HepG2 (cell line): Measurements from ENCODE around the gene CDT1. TPM values are rescaled to one million over a fixed set of nuclear protein-coding genes. Genes with fewer than 3 reads are reported as not detected.

Experiments
- ATAC-seq: fragments of 200-7000 bp; cut with Tn5 transposase; 3 replicates; pipeline ENCODE4 v1.9.1; 2020; ENCODE audit warnings: mild to moderate bottlenecking, moderate library complexity
- BruUV-seq: library from RNA; stranded (reverse); fragments of 400-500 nt; replicated peaks from 2 replicates; lab custom pipeline; 2021; lab: Mats Ljungman, UMichigan
- CTCF ChIA-PET: fragments of 300-600 bp; formaldehyde crosslinking; extraction: SDS; loops from one replicate; lab custom pipeline; 2021; ENCODE audit warnings: low total read pairs, inconsistent platforms, low intra/inter-chr PET ratio; lab: Yijun Ruan, JAX
- POLR2A ChIA-PET: fragments of 350-600 bp; sonication (Branson Sonifier 250); formaldehyde crosslinking; loops from one replicate; lab custom pipeline; 2020; ENCODE audit warnings: antibody characterized with exemption, inconsistent platforms; lab: Yijun Ruan, JAX
- DNase-seq: peaks from one replicate; pipeline ENCODE4 v3.0.0-alpha.2; 2015; ENCODE audit warnings: low spot score
- FAIRE-seq: peaks from 3 replicates; lab custom pipeline; 2011; peaks lifted over from hg19 to GRCh38; lab: Jason Lieb, UNC
- H2AFZ ChIP-seq: one replicate; pipeline ENCODE4 v1.6.1; 2011; ENCODE audit warnings: low read length, inconsistent platforms
- H3K27ac ChIP-seq: fragments of 300-600 bp; 3 replicates; pipeline ENCODE4 v1.8.0; 2011; ENCODE audit warnings: mixed run types, mild to moderate bottlenecking, mixed read lengths, low read length, inconsistent platforms; ENCODE audit not compliant: insufficient read depth; ENCODE audit errors: extremely low read length
- H3K27me3 ChIP-seq, 2 experiments: fragments of 200-600 bp in 1 of 2; 2 replicates in 1 of 2; 3 replicates in 1 of 2; pipeline versions ENCODE4 v1.6.0 to v1.8.0; 2011; ENCODE audit warnings: low read length in 2 of 2, mild to moderate bottlenecking in 2 of 2, moderate library complexity in 2 of 2, inconsistent platforms in 1 of 2; ENCODE audit not compliant: insufficient read depth in 2 of 2, control insufficient read depth in 1 of 2
- H3K36me3 ChIP-seq, 2 experiments: fragments of 200-600 bp in 1 of 2; replicated peaks in 1 of 2; 2 replicates in 1 of 2; 3 replicates in 1 of 2; pipeline versions ENCODE4 v1.5.1 to v1.8.0; 2011; ENCODE audit warnings: low read length in 2 of 2, inconsistent platforms in 1 of 2; ENCODE audit not compliant: insufficient read depth in 2 of 2, control insufficient read depth in 1 of 2
- H3K4me1 ChIP-seq: 2 replicates; pipeline ENCODE4 v1.5.1; 2012; ENCODE audit warnings: low read length, inconsistent platforms; ENCODE audit not compliant: insufficient read depth
- H3K4me2 ChIP-seq: 2 replicates; pipeline ENCODE4 v1.6.0; 2011; ENCODE audit warnings: low read depth, low read length, inconsistent platforms
- H3K4me3 ChIP-seq, 3 experiments: fragments of 200-600 bp in 1 of 3; sonication (generic), shearing (Covaris generic) in 1 of 3; replicated peaks in 1 of 3; 2 replicates each; pipeline ENCODE4 v1.5.1; 2011 to 2016; ENCODE audit warnings: low read length in 3 of 3, inconsistent platforms in 2 of 3, low read depth in 2 of 3, mild to moderate bottlenecking in 2 of 3, control low read depth in 1 of 3, mixed read lengths in 1 of 3; ENCODE audit not compliant: insufficient read depth in 1 of 3
- H3K79me2 ChIP-seq: one replicate; pipeline ENCODE4 v1.6.1; 2011; ENCODE audit warnings: low read length, inconsistent platforms; ENCODE audit not compliant: insufficient read depth
- H3K9ac ChIP-seq: 2 replicates; pipeline ENCODE4 v1.6.0; 2011; ENCODE audit warnings: mild to moderate bottlenecking, low read depth, low read length, inconsistent platforms; ENCODE audit not compliant: insufficient read depth
- H3K9me3 ChIP-seq: 2 replicates; pipeline ENCODE4 v1.5.1; 2012; ENCODE audit warnings: mild to moderate bottlenecking, low read length
- H4K20me1 ChIP-seq: 2 replicates; pipeline ENCODE4 v1.6.0; 2011; ENCODE audit warnings: inconsistent platforms, mild to moderate bottlenecking, low read length, moderate library complexity; ENCODE audit not compliant: insufficient read depth
- CBX2 ChIP-seq, 2 experiments: fragments of 200-600 bp in 1 of 2; sonication (generic); formaldehyde crosslinking in 1 of 2; IDR thresholded peaks; 2 replicates each; pipeline versions ENCODE4 v1.7.0 to v1.8.1; 2018 to 2022; ENCODE audit warnings: low read depth in 2 of 2, low read length in 1 of 2, mild to moderate bottlenecking in 1 of 2, missing genetic modification reagents in 1 of 2
- FOXC1 ChIP-seq: sonication (generic); formaldehyde crosslinking; IDR thresholded peaks from 2 replicates; pipeline ENCODE4 v1.8.0; 2022; ENCODE audit warnings: mild to moderate bottlenecking, missing genetic modification reagents, borderline replicate concordance
- KDM5A ChIP-seq: fragments of 200-600 bp; sonication (generic); IDR thresholded peaks from 2 replicates; pipeline ENCODE4 v1.7.0; 2018; ENCODE audit warnings: antibody characterized with exemption, mild to moderate bottlenecking, low read length, borderline replicate concordance
- KLF16 ChIP-seq, 2 experiments: sonication (generic) in 1 of 2; formaldehyde crosslinking in 1 of 2; IDR thresholded peaks; 2 replicates each; pipeline versions ENCODE4 v1.6.1 to v1.8.0; 2016 to 2023; ENCODE audit warnings: missing genetic modification reagents in 2 of 2, missing compliant biosample characterization in 1 of 2
- TEF ChIP-seq: sonication (generic); formaldehyde crosslinking; IDR thresholded peaks from 2 replicates; pipeline ENCODE4 v1.5.0; 2020; ENCODE audit warnings: missing genetic modification reagents
- U2AF1 ChIP-seq: fragments of 200-400 bp; formaldehyde crosslinking; optimal IDR thresholded peaks from 2 replicates; pipeline ENCODE3; 2017; ENCODE audit warnings: mild to moderate bottlenecking, low read depth, low read length
- XRCC5 ChIP-seq: fragments of 200-400 bp; formaldehyde crosslinking; optimal IDR thresholded peaks from 2 replicates; pipeline ENCODE3; 2017; ENCODE audit warnings: mild to moderate bottlenecking, low read length
- YY1 ChIP-seq: IDR thresholded peaks from 2 replicates; pipeline ENCODE4 v1.6.1; 2011; ENCODE audit warnings: low read length, low read depth, moderate library complexity, mild to moderate bottlenecking; ENCODE audit not compliant: insufficient read depth, insufficient replicate concordance
- ZNF296 ChIP-seq: sonication (generic); formaldehyde crosslinking; conservative IDR thresholded peaks from 2 replicates; pipeline ENCODE4 v1.5.0; 2020; ENCODE audit warnings: mild to moderate bottlenecking, missing genetic modification reagents
- ZNF468 ChIP-seq: sonication (generic); formaldehyde crosslinking; IDR thresholded peaks from 2 replicates; pipeline ENCODE4 v1.8.0; 2022; ENCODE audit warnings: mild to moderate bottlenecking, moderate library complexity, missing genetic modification reagents
- ZNF550 ChIP-seq: sonication (generic); formaldehyde crosslinking; IDR thresholded peaks from 2 replicates; pipeline ENCODE4 v1.4.0; 2020; ENCODE audit warnings: mild to moderate bottlenecking, missing genetic modification reagents, borderline replicate concordance
- WGBS: methylation state at CpG from one replicate; pipeline ENCODE4 v1.1.6; 2017; ENCODE audit warnings: low lambda C conversion rate; 5-methylcytosine and 5-hydroxymethylcytosine counted together
- in situ Hi-C: cut with HindIII; loops from 2 replicates; pipeline ENCODE4 v1.10.0; 2017; ENCODE audit warnings: low pct_unique_long_range_greater_than_20kb; ENCODE audit not compliant: extremely low pct_ligation_motif_present
- intact Hi-C: fragments of 100-400 bp; cut with micrococcal nuclease; formaldehyde crosslinking; loops from one replicate; pipeline ENCODE4 v1.10.0; 2022; ENCODE audit not compliant: unreplicated experiment
- polyA plus RNA-seq, 8 experiments: library from polyadenylated mRNA; depleted of rRNA in 3 of 8; stranded (reverse) in 7 of 8; unstranded in 1 of 8; fragments of >200 nt; fragmentation: Illumina TruSeq in 4 of 8; extraction: Trizol in 4 of 8; gene quantifications; 2 replicates each; pipeline versions ENCODE4 v1.2.1 to v1.2.3, GENCODE V29; 2011 to 2016; ENCODE audit warnings: low read depth in 4 of 8, missing spikeins in 1 of 8, mixed read lengths in 1 of 8; ENCODE audit not compliant: insufficient read depth in 1 of 8
- total RNA-seq, 5 experiments: library from RNA; depleted of rRNA; stranded (reverse); fragments of >200 nt; fragmentation: Illumina TruSeq; extraction: Trizol; gene quantifications; 2 replicates each; pipeline ENCODE4 v1.2.3, GENCODE V29; 2016; ENCODE audit warnings: low read depth in 1 of 5
- TF ChIP-seq, protein P1 (sequence below), 2 experiments: sonication (generic) in 1 of 2; formaldehyde crosslinking in 1 of 2; IDR thresholded peaks; 2 replicates each; pipeline versions ENCODE4 v1.6.1 to v1.9.0; 2014 to 2022; ENCODE audit warnings: antibody characterized with exemption in 1 of 2, borderline replicate concordance in 1 of 2, inconsistent platforms in 1 of 2, low read depth in 1 of 2, missing genetic modification reagents in 1 of 2
- TF ChIP-seq, protein P2 (sequence below): sonication (generic); formaldehyde crosslinking; IDR thresholded peaks from 2 replicates; pipeline ENCODE4 v1.4.0; 2020; ENCODE audit warnings: mild to moderate bottlenecking, missing genetic modification reagents

CDT1 gene
- total and polyA plus RNA-seq, 2 of the 13 experiments (the other 11 are each of a cell fraction or from before 2014, with no cell fraction given) = 23.1 to 23.8 TPM

DNA sequence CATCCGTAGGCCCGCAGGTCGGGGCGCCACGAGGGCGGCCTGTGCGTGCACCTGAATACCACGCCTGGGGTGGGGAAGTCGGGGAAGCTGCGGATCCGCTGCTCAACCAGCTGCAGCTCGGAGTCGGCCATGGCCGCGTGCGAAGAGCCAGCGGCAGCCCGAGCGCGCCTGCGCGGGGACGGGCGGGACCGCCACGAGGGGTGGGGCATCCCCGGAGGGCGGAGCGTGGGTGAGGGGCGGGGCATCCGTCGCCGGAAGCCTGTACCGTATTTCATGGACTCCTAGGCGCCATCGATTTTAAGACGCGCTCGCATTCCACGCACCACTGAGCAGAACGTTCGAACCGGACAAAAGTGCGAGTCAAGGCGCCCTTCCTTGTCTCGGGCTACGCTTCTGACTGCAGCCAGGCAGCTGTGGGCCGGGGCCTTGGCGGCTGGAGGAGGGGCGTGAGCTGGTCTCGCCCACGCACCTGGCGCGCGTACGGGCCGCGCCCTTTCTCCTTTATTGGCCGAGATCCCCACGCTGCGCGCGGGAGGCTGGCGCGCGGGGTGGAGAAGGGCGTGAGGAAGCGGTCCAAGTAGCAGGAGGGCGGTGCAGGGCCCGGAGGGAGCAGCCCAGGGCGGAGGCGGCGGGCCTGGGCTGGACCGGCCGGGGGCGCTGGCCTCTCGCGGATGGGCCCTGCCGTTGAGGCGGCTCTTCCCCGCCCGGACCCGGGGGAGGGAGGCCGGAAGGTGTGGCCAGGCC lies 8.4 kb downstream of the CDT1 start, which contains the start of gene APRT:
TSS of gene APRT (minus strand) at position 160 of the 744 bp plus-strand sequence. CDS start at position 131, 29 bp downstream.
- peaks cover 14% of the 10 kb centered on the region; the same call in 1 of the 2 replicates for H4K20me1 ChIP-seq
- no peaks in the 10 kb centered on the region; a peak in 1 of 5 replicates for H3K27me3 ChIP-seq
- H3K36me3 ChIP-seq = peaks cover 8 to 29% of the 10 kb centered on the region in 2 experiments; a peak in 4 of 5 replicates
- CTCF ChIA-PET = interaction anchor here (0.6 to 1.0 kb wide), 4 partner anchors 10 to 69 kb away, joined by 3 read pairs; no protein-coding TSS in a partner anchor
- peaks cover 33% of the 10 kb centered on the region for H3K4me1 ChIP-seq
- peak within 1 kb of the TSS; percentile 98 for H3K4me2 ChIP-seq
- peak within 1 kb of the TSS; percentile 72 to 90 (median 74) for H3K4me3 ChIP-seq
- ATAC-seq (peak; percentile 65), FAIRE-seq (peak; percentile 98), DNase-seq (peak; percentile 83)
- peak within 1 kb of the TSS; percentile 90 for H3K9ac ChIP-seq
- peak within 1 kb of the TSS; percentile 76 for H3K27ac ChIP-seq
- peaks cover 21% of the 10 kb centered on the region for H3K79me2 ChIP-seq
- POLR2A ChIA-PET = interaction anchor here (0.7 to 4.9 kb wide), 12 partner anchors 9 to 406 kb away, joined by 3 to 36 read pairs (median 6); partner anchors contain the start of genes CDT1, GALNS, TRAPPC2L and ZNF778
- intact Hi-C loops = loop anchor here (5.0 kb wide), 1 partner anchor 55 kb away; no protein-coding TSS in a partner anchor
- WGBS = 0% methylated on average over 37 of the region's 84 CpGs
- H2AFZ ChIP-seq = no peak within 1 kb of the TSS
- H3K9me3 ChIP-seq = no peaks in the 10 kb centered on the region
- TSS peak; percentile 51 for BruUV-seq
- in situ Hi-C loops = loop anchor here (5.0 kb wide), 1 partner anchor 45 kb away; the partner anchor contains the start of genes GALNS and TRAPPC2L
- TF ChIP-seq YY1 (peak; percentile 93), U2AF1 (peak; percentile 52), TEF (CRISPR knock-in tag) (no peak), FOXC1 (CRISPR knock-in tag) (0 out of 2 replicates have a peak, but pooled peaks have one; percentile 23), ZNF468 (peak; percentile 94), XRCC5 (peak; percentile 73), ZNF550 (peak; percentile 81; the same call in 1 of the 2 replicates), KDM5A (peak; percentile 84), CBX2 (IDR thresholded peaks at IDR 0.05; ENCODE audit: low read depth, low read length) (no peak), CBX2 (CRISPR knock-in tag; IDR thresholded peaks at IDR 0.05; ENCODE audit: low read depth) (no peak), KLF16 (CRISPR knock-in tag; IDR thresholded peaks at IDR 0.05) (peak; percentile 35 to 57; a peak in 2 of 4 replicates), ZNF296 (peak; percentile 78; the same call in 1 of the 2 replicates)
- TF ChIP-seq, protein P1, sequence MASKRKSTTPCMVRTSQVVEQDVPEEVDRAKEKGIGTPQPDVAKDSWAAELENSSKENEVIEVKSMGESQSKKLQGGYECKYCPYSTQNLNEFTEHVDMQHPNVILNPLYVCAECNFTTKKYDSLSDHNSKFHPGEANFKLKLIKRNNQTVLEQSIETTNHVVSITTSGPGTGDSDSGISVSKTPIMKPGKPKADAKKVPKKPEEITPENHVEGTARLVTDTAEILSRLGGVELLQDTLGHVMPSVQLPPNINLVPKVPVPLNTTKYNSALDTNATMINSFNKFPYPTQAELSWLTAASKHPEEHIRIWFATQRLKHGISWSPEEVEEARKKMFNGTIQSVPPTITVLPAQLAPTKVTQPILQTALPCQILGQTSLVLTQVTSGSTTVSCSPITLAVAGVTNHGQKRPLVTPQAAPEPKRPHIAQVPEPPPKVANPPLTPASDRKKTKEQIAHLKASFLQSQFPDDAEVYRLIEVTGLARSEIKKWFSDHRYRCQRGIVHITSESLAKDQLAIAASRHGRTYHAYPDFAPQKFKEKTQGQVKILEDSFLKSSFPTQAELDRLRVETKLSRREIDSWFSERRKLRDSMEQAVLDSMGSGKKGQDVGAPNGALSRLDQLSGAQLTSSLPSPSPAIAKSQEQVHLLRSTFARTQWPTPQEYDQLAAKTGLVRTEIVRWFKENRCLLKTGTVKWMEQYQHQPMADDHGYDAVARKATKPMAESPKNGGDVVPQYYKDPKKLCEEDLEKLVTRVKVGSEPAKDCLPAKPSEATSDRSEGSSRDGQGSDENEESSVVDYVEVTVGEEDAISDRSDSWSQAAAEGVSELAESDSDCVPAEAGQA (IDR thresholded peaks at IDR 0.05; ENCODE audit: low read depth) = peak; percentile 68; the same call in 1 of the 2 replicates
- TF ChIP-seq, protein P1 (CRISPR knock-in tag; IDR thresholded peaks at IDR 0.05; ENCODE audit: borderline replicate concordance) = peak; percentile 94
- TF ChIP-seq, protein P2, sequence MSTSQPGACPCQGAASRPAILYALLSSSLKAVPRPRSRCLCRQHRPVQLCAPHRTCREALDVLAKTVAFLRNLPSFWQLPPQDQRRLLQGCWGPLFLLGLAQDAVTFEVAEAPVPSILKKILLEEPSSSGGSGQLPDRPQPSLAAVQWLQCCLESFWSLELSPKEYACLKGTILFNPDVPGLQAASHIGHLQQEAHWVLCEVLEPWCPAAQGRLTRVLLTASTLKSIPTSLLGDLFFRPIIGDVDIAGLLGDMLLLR (CRISPR knock-in tag) = peak; percentile 64; the same call in 1 of the 2 replicates
